Nucleus accumbens (tissue), 56 donors: ENCODE results near the gene TTC24.
"Not testable (repeated sequence)": the region's sequence is repeated elsewhere in the genome, so short reads cannot be mapped to it uniquely, and the experiment has no call there.

Experiments
- DNase-seq, 56 donors: peaks; one replicate each; lab custom pipeline; 2025; lab: John Stamatoyannopoulos, UW

The TTC24 gene

DNA sequence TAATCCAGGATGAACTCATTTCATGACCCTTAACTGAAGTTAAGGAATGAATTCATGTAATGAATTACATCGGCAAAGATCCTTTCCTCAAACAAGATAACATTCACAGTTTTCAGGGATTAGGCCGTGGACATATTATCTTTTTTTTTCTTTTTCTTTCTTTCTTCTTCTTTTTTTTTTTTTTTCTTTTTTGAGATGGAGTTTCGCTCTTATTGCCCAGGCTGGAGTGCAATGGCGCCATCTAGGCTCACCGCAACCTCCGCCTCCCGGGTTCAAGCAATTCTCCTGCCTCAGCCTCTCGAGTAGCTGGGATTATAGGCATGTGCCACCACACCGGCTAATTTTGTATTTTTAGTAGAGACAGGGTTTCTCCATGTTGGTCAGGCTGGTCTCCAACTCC is 51.6 kb downstream of the TTC24 start:
- not testable (repeated sequence) for DNase-seq

DNA sequence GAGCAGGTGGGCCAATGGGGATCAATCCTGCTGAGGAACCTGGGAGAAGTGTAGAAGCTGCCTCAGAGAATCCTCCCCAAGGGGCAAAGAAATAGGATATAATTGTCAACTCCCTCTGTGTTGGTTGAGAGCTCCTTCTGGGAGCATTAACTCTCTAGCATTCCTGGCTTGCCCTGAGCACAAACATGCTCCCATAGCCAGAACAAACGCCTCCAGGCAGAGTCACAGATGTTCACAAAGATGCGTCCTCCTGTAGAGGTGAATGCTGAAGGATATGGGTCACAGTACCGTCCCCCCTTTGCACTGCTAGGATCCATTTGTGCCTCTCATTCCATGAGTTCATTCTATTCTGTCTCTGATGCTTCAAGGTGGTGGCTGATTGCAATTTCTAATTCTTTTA is 52.8 kb downstream of the TTC24 start:
- no peak for DNase-seq
